IPS-20b (cell line): ENCODE data around the gene ZNF836.

ENCODE experiments used
- H3K27ac ChIP-seq: one replicate; pipeline ENCODE4 v1.5.1; 2013; ENCODE audit warnings: low read length
- H3K27me3 ChIP-seq: 2 replicates; pipeline ENCODE4 v1.6.1; 2013; ENCODE audit warnings: mild to moderate bottlenecking, low read length, inconsistent platforms; ENCODE audit not compliant: insufficient read depth
- H3K36me3 ChIP-seq: 2 replicates; pipeline ENCODE4 v1.6.1; 2013; ENCODE audit warnings: low read depth, mild to moderate bottlenecking, inconsistent platforms, low read length, moderate library complexity; ENCODE audit not compliant: insufficient read depth
- H3K4me1 ChIP-seq: 2 replicates; pipeline ENCODE4 v1.6.1; 2013; ENCODE audit warnings: mild to moderate bottlenecking, control low read depth, inconsistent platforms, low read length, moderate library complexity; ENCODE audit not compliant: insufficient read depth
- H3K4me3 ChIP-seq: 2 replicates; pipeline ENCODE4 v1.5.1; 2013; ENCODE audit warnings: mild to moderate bottlenecking, low read length, inconsistent platforms
- H3K9ac ChIP-seq: 2 replicates; pipeline ENCODE4 v1.6.1; 2013; ENCODE audit warnings: low read depth, mild to moderate bottlenecking, inconsistent platforms, low read length, moderate library complexity
- H3K9me3 ChIP-seq: 2 replicates; pipeline ENCODE4 v1.6.1; 2013; ENCODE audit warnings: mild to moderate bottlenecking, low read depth, low read length, inconsistent platforms; ENCODE audit not compliant: insufficient read depth

Gene ZNF836

GRCh38 chr19:52200044-52200443 lies 28.6 kb upstream of the ZNF836 start:
- no peaks in the 10 kb centered on the region for H3K27me3 ChIP-seq
- H3K4me1 ChIP-seq: no peaks in the 10 kb centered on the region
- no peak overlapping the region for H3K4me3 ChIP-seq
- H3K27ac ChIP-seq: no peak overlapping the region
- H3K9ac ChIP-seq: no peak overlapping the region
- peaks cover 94% of the 10 kb centered on the region for H3K36me3 ChIP-seq
- no peaks in the 10 kb centered on the region for H3K9me3 ChIP-seq

DNA sequence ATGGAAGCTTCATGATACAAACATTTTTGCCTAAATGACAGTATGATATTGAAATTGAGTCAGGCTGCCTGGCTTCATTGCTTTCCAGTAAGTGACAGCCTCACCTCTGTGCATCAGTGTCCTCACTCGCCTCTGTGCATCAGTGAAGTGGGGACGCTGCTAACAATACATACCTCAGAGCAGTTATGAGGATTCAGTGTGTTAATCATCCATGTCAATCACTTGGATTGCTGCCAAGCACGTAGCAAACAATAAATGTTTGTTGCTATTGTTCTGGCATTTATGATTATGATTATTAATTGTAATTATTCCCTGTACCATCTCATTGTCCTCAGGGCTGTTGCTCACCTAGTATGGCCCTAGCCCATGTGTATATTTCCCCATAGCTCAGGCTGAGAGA lies 27.3 kb upstream of the ZNF836 start:
- Histone ChIP-seq H3K27ac (no peak overlapping the region), H3K9me3 (no peaks in the 10 kb centered on the region), H3K27me3 (no peaks in the 10 kb centered on the region), H3K4me3 (no peak overlapping the region), H3K9ac (no peak overlapping the region), H3K36me3 (peaks cover 86% of the 10 kb centered on the region), H3K4me1 (no peaks in the 10 kb centered on the region)

- H3K9ac ChIP-seq: no peak overlapping the region
- H3K36me3 ChIP-seq: peaks cover 84% of the 10 kb centered on the region
- no peak overlapping the region for H3K4me3 ChIP-seq
- H3K27me3 ChIP-seq: no peaks in the 10 kb centered on the region
- no peaks in the 10 kb centered on the region for H3K9me3 ChIP-seq
- no peaks in the 10 kb centered on the region for H3K4me1 ChIP-seq
- H3K27ac ChIP-seq: no peak overlapping the region
Observed at GRCh38 chr19:52197964-52198363, 26.5 kb upstream of the ZNF836 start.

DNA sequence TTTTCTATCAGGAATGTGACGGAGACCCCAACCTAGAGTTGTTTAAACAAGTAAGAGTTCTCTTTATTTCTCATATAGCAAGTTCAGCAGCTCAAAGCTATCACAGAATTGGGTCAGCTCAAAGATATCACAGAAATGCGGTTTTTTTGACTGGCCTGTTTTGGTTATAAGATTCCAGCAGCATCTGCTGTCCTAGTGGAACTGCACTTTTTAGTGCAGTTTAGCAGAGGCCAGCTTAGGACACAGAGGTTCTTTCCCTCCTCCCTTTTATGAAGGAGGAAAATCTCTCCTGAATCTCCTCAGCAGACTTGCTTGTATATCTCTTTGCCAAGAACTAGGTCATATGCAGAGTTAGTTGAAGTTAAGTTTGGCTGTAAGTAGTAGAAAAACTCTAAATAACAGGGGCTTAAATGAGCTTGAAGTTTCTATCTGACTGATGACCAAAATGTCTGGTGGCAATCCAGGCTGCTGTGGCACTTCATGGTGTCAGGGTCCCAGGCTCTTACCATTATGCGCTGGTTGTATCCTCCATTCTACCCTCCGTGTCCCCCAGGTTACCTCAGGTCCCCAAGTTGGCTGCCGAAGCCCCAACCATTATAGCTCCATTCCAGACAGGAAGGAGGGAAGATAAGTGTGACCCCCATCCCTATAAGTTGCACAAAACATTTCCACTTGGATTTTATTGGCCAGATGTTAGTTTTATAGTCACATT lies 25.0 kb upstream of the ZNF836 start:
- no peaks in the 10 kb centered on the region for H3K27me3 ChIP-seq
- H3K27ac ChIP-seq: no peak overlapping the region
- peaks cover 78% of the 10 kb centered on the region for H3K36me3 ChIP-seq
- H3K4me3 ChIP-seq: no peak overlapping the region
- no peak overlapping the region for H3K9ac ChIP-seq
- peaks cover 4% of the 10 kb centered on the region; the same call in 1 of the 2 replicates for H3K4me1 ChIP-seq
- H3K9me3 ChIP-seq: no peaks in the 10 kb centered on the region

GRCh38 chr19:52191951-52192350 lies 20.5 kb upstream of the ZNF836 start:
- Histone ChIP-seq H3K4me3 (peak overlapping the region; percentile 97; the same call in 1 of the 2 replicates), H3K9me3 (no peaks in the 10 kb centered on the region), H3K36me3 (peaks cover 43% of the 10 kb centered on the region), H3K4me1 (peaks cover 7% of the 10 kb centered on the region; the same call in 1 of the 2 replicates), H3K9ac (peak overlapping the region; percentile 98; the same call in 1 of the 2 replicates), H3K27ac (no peak overlapping the region), H3K27me3 (no peaks in the 10 kb centered on the region)

DNA sequence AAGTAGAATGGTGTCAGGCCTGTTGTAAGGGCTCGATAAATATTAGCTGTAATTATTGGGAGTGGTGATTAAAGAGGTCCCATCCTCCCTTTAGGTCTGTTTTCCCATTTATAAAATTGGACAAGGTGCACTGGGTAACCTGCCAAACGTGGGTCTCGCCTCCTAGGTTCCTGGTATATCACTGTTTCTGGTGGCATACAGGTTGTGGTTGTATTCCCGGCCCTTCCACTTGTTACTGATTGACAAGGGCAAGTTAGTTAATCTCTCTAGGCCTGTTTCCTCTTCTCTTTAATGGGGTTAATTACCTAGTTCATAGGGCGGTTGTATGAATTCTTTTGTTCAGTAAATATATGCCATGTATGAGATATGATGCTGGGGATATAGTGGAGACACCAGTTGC lies 20.0 kb upstream of the ZNF836 start:
- Histone ChIP-seq H3K9ac (peak overlapping the region; percentile 98; the same call in 1 of the 2 replicates), H3K9me3 (no peaks in the 10 kb centered on the region), H3K4me1 (peaks cover 7% of the 10 kb centered on the region; the same call in 1 of the 2 replicates), H3K27ac (peak overlapping the region; percentile 62), H3K4me3 (peak overlapping the region; percentile 97), H3K36me3 (peaks cover 38% of the 10 kb centered on the region), H3K27me3 (no peaks in the 10 kb centered on the region)

DNA sequence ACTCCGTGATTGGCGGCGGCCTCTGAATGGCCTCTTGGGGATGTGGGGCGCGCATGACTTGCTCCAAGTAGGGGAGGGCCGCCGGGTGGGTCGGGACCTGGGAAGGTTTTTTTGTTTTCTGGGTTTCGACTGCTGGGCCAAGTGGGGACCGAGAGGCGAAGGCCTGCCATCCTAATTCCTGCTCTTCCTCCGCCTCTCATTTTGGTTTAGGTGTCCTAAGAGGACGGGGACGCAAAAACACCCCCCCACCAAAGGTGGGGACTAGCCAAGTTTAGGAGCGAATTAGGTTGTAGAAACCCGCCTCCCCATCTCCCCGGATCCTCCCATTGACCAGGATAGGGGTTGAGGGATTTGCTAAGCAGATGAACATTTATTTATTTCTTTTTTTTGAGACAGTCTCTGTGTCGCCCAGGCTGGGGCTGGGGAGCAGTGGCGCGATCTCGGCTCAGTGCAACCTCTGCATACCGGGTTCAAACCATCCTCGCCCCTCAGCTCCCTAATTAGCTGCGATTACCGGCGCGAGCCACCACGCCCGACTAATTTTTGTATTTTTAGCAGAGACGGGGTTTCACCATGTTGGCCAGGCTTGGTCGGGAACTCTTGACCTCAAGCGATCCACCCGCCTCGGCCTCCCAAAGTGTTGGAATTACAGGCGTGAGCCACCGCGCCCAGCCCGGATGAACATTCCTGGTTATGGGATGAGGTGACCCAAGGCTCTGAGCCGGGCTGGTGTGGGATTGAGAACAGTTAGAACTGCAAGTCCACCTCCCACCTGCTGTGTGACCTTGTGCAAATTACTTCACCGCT lies 19.3 kb upstream of the ZNF836 start:
- peaks cover 31% of the 10 kb centered on the region for H3K36me3 ChIP-seq

DNA sequence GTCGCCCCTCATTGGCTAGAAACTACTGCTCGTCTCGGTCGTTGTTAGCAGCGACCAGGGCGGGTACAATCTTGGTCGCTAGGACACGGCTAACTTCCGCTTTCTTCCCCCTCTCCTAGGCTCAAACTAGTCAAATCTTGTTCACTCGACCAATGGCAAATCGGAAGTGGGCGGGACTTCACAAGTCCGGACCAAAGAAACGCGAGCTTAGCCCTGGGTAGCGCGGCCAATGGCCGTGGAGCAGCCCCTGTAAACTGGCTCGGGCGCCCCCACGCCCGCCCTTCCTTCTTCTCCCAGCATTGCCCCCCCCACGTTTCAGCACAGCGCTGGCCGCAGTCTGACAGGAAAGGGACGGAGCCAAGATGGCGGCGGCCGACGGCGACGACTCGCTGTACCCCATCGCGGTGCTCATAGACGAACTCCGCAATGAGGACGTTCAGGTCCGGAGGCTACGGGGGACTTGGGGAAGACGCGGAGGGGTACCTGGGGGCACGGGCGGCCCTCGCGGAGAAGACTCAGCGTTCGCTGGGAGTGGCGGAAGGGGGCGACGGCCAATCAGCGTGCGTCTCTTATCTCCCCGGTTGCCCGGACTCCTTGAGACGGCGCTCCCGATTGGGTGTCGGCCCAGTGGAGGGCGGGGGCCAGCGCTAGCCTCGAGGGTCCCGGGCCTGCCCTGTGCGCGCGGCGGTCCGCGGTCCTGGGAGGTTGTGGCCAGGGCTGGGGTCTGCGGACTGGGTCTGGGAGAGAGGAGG lies 18.5 kb upstream of the ZNF836 start, which contains the start of gene PPP2R1A:
Gene PPP2R1A (plus strand): TSS at position 318 of the 752 bp plus-strand sequence. CDS start 45 bp downstream, at position 363.
- Histone ChIP-seq H3K36me3 (peaks cover 23% of the 10 kb centered on the region), H3K27me3 (no peaks in the 10 kb centered on the region), H3K4me1 (peaks cover 7% of the 10 kb centered on the region; the same call in 1 of the 2 replicates), H3K4me3 (peak within 1 kb of the TSS; percentile 97), H3K27ac (peak within 1 kb of the TSS; percentile 62), H3K9me3 (no peaks in the 10 kb centered on the region), H3K9ac (peak within 1 kb of the TSS; percentile 98)

More for the DNA sequence above, 19.3 kb upstream of the ZNF836 start:
- Histone ChIP-seq H3K9ac (peak overlapping the region; percentile 98), H3K27me3 (no peaks in the 10 kb centered on the region), H3K4me3 (peak overlapping the region; percentile 97), H3K4me1 (peaks cover 7% of the 10 kb centered on the region; the same call in 1 of the 2 replicates), H3K27ac (peak overlapping the region; percentile 62), H3K9me3 (no peaks in the 10 kb centered on the region)

DNA sequence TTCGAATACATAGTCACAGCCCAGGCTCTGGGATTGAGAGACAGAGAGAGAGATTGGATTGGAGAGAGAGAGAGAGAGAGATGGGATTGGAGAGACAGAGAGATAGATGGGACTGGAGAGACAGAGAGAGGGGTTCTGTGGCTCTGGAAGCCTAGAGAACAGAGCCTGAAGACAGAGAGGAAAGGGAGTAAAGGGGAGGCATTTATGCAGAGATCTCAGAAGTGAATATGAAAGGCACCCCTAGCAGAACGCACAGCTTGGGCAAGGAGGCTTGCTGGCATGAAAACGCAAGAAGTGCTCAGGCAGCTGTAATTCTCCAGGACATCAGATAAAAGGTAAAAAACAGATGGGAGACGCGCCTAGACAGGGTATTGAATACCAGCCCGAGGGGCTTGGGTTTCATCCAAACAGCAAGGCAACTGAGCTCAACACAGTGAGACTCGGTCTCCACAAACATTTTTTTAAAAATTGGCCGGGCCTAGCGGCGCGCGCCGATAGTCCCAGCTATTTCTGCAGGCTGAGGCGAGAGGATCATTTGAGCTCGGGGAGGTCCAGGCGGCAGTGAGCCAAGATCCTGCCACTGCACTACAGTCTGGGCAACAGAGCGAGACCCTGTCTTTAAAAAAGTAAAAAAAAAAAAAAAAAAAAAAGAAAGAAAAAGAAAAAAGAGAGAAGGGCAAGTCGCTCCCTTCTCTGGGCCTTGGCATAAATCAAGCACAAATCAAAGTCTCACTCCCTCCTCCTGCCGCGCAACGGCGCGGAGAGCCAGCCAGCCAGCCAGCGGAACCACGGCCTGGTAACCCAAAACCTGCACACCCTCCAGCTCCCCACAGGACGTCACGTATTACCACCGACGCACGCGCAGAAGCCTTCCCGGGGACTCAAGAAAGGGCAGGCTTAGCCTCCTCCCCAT lies 17.7 kb upstream of the ZNF836 start:
- Histone ChIP-seq H3K4me1 (peaks cover 7% of the 10 kb centered on the region; the same call in 1 of the 2 replicates), H3K27me3 (no peaks in the 10 kb centered on the region), H3K4me3 (peak overlapping the region; percentile 67), H3K27ac (peak overlapping the region; percentile 26), H3K9me3 (no peaks in the 10 kb centered on the region), H3K36me3 (peaks cover 19% of the 10 kb centered on the region), H3K9ac (peak overlapping the region; percentile 76)

GRCh38 chr19:52187407-52187806 lies 16.0 kb upstream of the ZNF836 start:
- peaks cover 8% of the 10 kb centered on the region for H3K36me3 ChIP-seq

More at GRCh38 chr19:52187407-52187806, 16.0 kb upstream of the ZNF836 start:
- Histone ChIP-seq H3K4me3 (no peak overlapping the region), H3K27me3 (no peaks in the 10 kb centered on the region), H3K4me1 (peaks cover 7% of the 10 kb centered on the region; the same call in 1 of the 2 replicates), H3K9me3 (no peaks in the 10 kb centered on the region), H3K9ac (no peak overlapping the region), H3K27ac (no peak overlapping the region)
